ENCODE data around the gene IL2.

The IL2 gene

GRCh38 chr4:122475233-122475632, 18.7 kb upstream of the IL2 start:
- no peak for DNase-seq (ENCODE audit: insufficient read length)
- TF ChIP-seq POLR2AphosphoS5 (IDR thresholded peaks at IDR 0.05; ENCODE audit: low read depth, low read length): no peak
- no peak for TF ChIP-seq POLR2A (IDR thresholded peaks at IDR 0.05; ENCODE audit: low read depth, low read length)
- no peak for TF ChIP-seq TAF1 (IDR thresholded peaks at IDR 0.05; ENCODE audit: borderline replicate concordance, low read depth, low read length)
- no peak for FAIRE-seq

- no peak for FAIRE-seq
- TF ChIP-seq TAF1 (IDR thresholded peaks at IDR 0.05; ENCODE audit: borderline replicate concordance, low read depth, low read length): no peak
- TF ChIP-seq POLR2A (IDR thresholded peaks at IDR 0.05; ENCODE audit: low read depth, low read length): no peak
- TF ChIP-seq POLR2AphosphoS5 (IDR thresholded peaks at IDR 0.05; ENCODE audit: low read depth, low read length): no peak
- no peak for DNase-seq (ENCODE audit: insufficient read length)
Measured at GRCh38 chr4:122469457-122469856, 12.9 kb upstream of the IL2 start.

GRCh38 chr4:122458625-122459024, 2.1 kb upstream of the IL2 start:
- DNase-seq (ENCODE audit: insufficient read length): peak; percentile 1
- FAIRE-seq: peak; percentile 58
- TF ChIP-seq POLR2A (IDR thresholded peaks at IDR 0.05; ENCODE audit: low read depth, low read length): no peak
- no peak for TF ChIP-seq POLR2AphosphoS5 (IDR thresholded peaks at IDR 0.05; ENCODE audit: low read depth, low read length)
- TF ChIP-seq TAF1 (IDR thresholded peaks at IDR 0.05; ENCODE audit: borderline replicate concordance, low read depth, low read length): no peak

- TF ChIP-seq POLR2AphosphoS5 (IDR thresholded peaks at IDR 0.05; ENCODE audit: low read depth, low read length) (no peak), TAF1 (IDR thresholded peaks at IDR 0.05; ENCODE audit: borderline replicate concordance, low read depth, low read length) (no peak), POLR2A (IDR thresholded peaks at IDR 0.05; ENCODE audit: low read depth, low read length) (no peak)
- no peak for DNase-seq (ENCODE audit: insufficient read length)
- FAIRE-seq: no peak
Measured at GRCh38 chr4:122453384-122453995, 3.0 kb downstream of the IL2 start.

- DNase-seq (ENCODE audit: insufficient read length) (no peak), FAIRE-seq (no peak)
- TF ChIP-seq TAF1 (IDR thresholded peaks at IDR 0.05; ENCODE audit: borderline replicate concordance, low read depth, low read length) (no peak), POLR2A (IDR thresholded peaks at IDR 0.05; ENCODE audit: low read depth, low read length) (no peak), POLR2AphosphoS5 (IDR thresholded peaks at IDR 0.05; ENCODE audit: low read depth, low read length) (no peak)
Measured at GRCh38 chr4:122450847-122451246, 5.7 kb downstream of the IL2 start.

- TF ChIP-seq TAF1 (IDR thresholded peaks at IDR 0.05; ENCODE audit: borderline replicate concordance, low read depth, low read length) (no peak), POLR2AphosphoS5 (IDR thresholded peaks at IDR 0.05; ENCODE audit: low read depth, low read length) (no peak), POLR2A (IDR thresholded peaks at IDR 0.05; ENCODE audit: low read depth, low read length) (no peak)
- FAIRE-seq (no peak), DNase-seq (ENCODE audit: insufficient read length) (no peak)
Measured at GRCh38 chr4:122434285-122434684, 22.2 kb downstream of the IL2 start.

GRCh38 chr4:122431351-122431750, 25.2 kb downstream of the IL2 start:
- FAIRE-seq: no peak
- TF ChIP-seq TAF1 (IDR thresholded peaks at IDR 0.05; ENCODE audit: borderline replicate concordance, low read depth, low read length) (no peak), POLR2AphosphoS5 (IDR thresholded peaks at IDR 0.05; ENCODE audit: low read depth, low read length) (no peak), POLR2A (IDR thresholded peaks at IDR 0.05; ENCODE audit: low read depth, low read length) (no peak)

GRCh38 chr4:122423246-122423645, 33.3 kb downstream of the IL2 start:
- TF ChIP-seq POLR2AphosphoS5 (IDR thresholded peaks at IDR 0.05; ENCODE audit: low read depth, low read length) (no peak), POLR2A (IDR thresholded peaks at IDR 0.05; ENCODE audit: low read depth, low read length) (no peak), TAF1 (IDR thresholded peaks at IDR 0.05; ENCODE audit: borderline replicate concordance, low read depth, low read length) (no peak)
- FAIRE-seq (no peak), DNase-seq (ENCODE audit: insufficient read length) (no peak)

More at GRCh38 chr4:122431351-122431750, 25.2 kb downstream of the IL2 start:
- no peak for DNase-seq (ENCODE audit: insufficient read length)

GRCh38 chr4:122412547-122412946, 44.0 kb downstream of the IL2 start:
- FAIRE-seq (no peak), DNase-seq (ENCODE audit: insufficient read length) (no peak)
- TF ChIP-seq POLR2AphosphoS5 (IDR thresholded peaks at IDR 0.05; ENCODE audit: low read depth, low read length) (no peak), TAF1 (IDR thresholded peaks at IDR 0.05; ENCODE audit: borderline replicate concordance, low read depth, low read length) (no peak), POLR2A (IDR thresholded peaks at IDR 0.05; ENCODE audit: low read depth, low read length) (no peak)

GRCh38 chr4:122403861-122404260, 52.7 kb downstream of the IL2 start:
- DNase-seq (ENCODE audit: insufficient read length) (no peak), FAIRE-seq (no peak)
- TF ChIP-seq TAF1 (IDR thresholded peaks at IDR 0.05; ENCODE audit: borderline replicate concordance, low read depth, low read length) (no peak), POLR2A (IDR thresholded peaks at IDR 0.05; ENCODE audit: low read depth, low read length) (no peak), POLR2AphosphoS5 (IDR thresholded peaks at IDR 0.05; ENCODE audit: low read depth, low read length) (no peak)

All from GM12892 (cell line).